A549 (cell line): ENCODE results near the gene CBFB. TPM values are rescaled to one million over a fixed set of nuclear protein-coding genes. Genes with fewer than 3 reads are reported as not detected.

ENCODE experiments used
- ATAC-seq, 2 experiments: fragments of 200-7000 bp in 1 of 2; fragments of >200 bp in 1 of 2; cut with Nextera tagmentation in 1 of 2; cut with Tn5 transposase in 1 of 2; 3 replicates each; pipeline versions ENCODE4 v1.8.0 to v1.9.1; 2018 to 2020; ENCODE audit warnings: mild to moderate bottlenecking in 1 of 2, moderate library complexity in 1 of 2
- CTCF ChIA-PET: fragments of 300-600 bp; sonication (Branson Sonifier 250); formaldehyde crosslinking; extraction: SDS; loops from one replicate; lab custom pipeline; 2021; ENCODE audit warnings: antibody characterized with exemption, inconsistent platforms; lab: Yijun Ruan, JAX
- POLR2A ChIA-PET: fragments of 350-600 bp; formaldehyde crosslinking; extraction: SDS; loops from one replicate; lab custom pipeline; 2021; ENCODE audit warnings: antibody characterized with exemption, inconsistent platforms; lab: Yijun Ruan, JAX
- DNase-seq, 2 experiments: peaks; one replicate each; pipeline versions ENCODE4 v3.0.0 to v3.0.0-alpha.2; 2011 to 2016; ENCODE audit warnings: low read depth in 1 of 2, low spot score in 1 of 2
- FAIRE-seq: peaks from 2 replicates; lab custom pipeline; 2011; peaks lifted over from hg19 to GRCh38; lab: Jason Lieb, UNC
- H3K27ac ChIP-seq, 2 experiments: fragments of >200 bp; sonication (Bioruptor Twin); formaldehyde crosslinking; 3 replicates each; pipeline ENCODE4 v1.5.1; 2016 to 2017
- H3K4me1 ChIP-seq: fragments of >200 bp; sonication (Bioruptor Twin); formaldehyde crosslinking; 3 replicates; pipeline ENCODE4 v1.6.1; 2016
- H3K4me2 ChIP-seq: fragments of >200 bp; sonication (Bioruptor Twin); formaldehyde crosslinking; 3 replicates; pipeline ENCODE4 v1.6.1; 2016
- H3K4me3 ChIP-seq: fragments of >200 bp; sonication (Bioruptor Twin); formaldehyde crosslinking; 3 replicates; pipeline ENCODE4 v1.5.1; 2016
- H3K9me3 ChIP-seq: fragments of >200 bp; sonication (Bioruptor Twin); formaldehyde crosslinking; 3 replicates; pipeline ENCODE4 v1.6.1; 2016
- BCL3 ChIP-seq: fragments of >200 bp; sonication (Bioruptor Twin); formaldehyde crosslinking; IDR thresholded peaks from 3 replicates; pipeline ENCODE4 v1.6.1; 2016
- CBX8 ChIP-seq: fragments of 200-600 bp; sonication (generic); IDR thresholded peaks from 2 replicates; pipeline ENCODE4 v1.6.1; 2016
- CEBPB ChIP-seq, 2 experiments: fragments of >200 bp in 1 of 2; sonication (Bioruptor Twin) in 1 of 2; formaldehyde crosslinking in 1 of 2; IDR thresholded peaks; 2 replicates each; pipeline ENCODE4 v1.6.1; 2012 to 2016
- CTCF ChIP-seq: fragments of >200 bp; sonication (Bioruptor Twin); formaldehyde crosslinking; IDR thresholded peaks from 3 replicates; pipeline ENCODE4 v1.5.1; 2016
- EHF ChIP-seq: fragments of 250-450 bp; sonication (Bioruptor Pico); IDR thresholded peaks from 2 replicates; pipeline ENCODE4 v1.5.0; 2020; ENCODE audit warnings: mild to moderate bottlenecking
- ELK1 ChIP-seq: fragments of 150-350 bp; IDR thresholded peaks from 2 replicates; pipeline ENCODE4 v1.6.1; 2014; ENCODE audit warnings: low read depth, mild to moderate bottlenecking, low read length
- FOSL2 ChIP-seq, 2 experiments: fragments of 450-650 bp in 1 of 2; fragments of >200 bp in 1 of 2; sonication (Bioruptor Twin) in 1 of 2; formaldehyde crosslinking; IDR thresholded peaks; 2 replicates each; pipeline versions ENCODE4 v1.5.0 to v1.6.1; 2016 to 2020; ENCODE audit warnings: mild to moderate bottlenecking in 1 of 2, moderate library complexity in 1 of 2
- FOXS1 ChIP-seq: fragments of 250-450 bp; sonication (Bioruptor Pico); IDR thresholded peaks from 2 replicates; pipeline ENCODE4 v1.5.0; 2020; ENCODE audit warnings: mild to moderate bottlenecking, moderate library complexity
- HES2 ChIP-seq: fragments of >200 bp; sonication (Bioruptor Twin); formaldehyde crosslinking; IDR thresholded peaks from 2 replicates; pipeline ENCODE4 v1.6.1; 2016
- HOXB13 ChIP-seq: fragments of 250-450 bp; sonication (Bioruptor Pico); IDR thresholded peaks from 2 replicates; pipeline ENCODE4 v1.5.0; 2020; ENCODE audit warnings: low read depth, mild to moderate bottlenecking, moderate library complexity
- HOXB5 ChIP-seq: fragments of 250-450 bp; sonication (Bioruptor Pico); IDR thresholded peaks from 2 replicates; pipeline ENCODE4 v1.5.0; 2020; ENCODE audit warnings: mild to moderate bottlenecking, moderate library complexity
- JUNB ChIP-seq: fragments of >200 bp; sonication (Bioruptor Twin); formaldehyde crosslinking; IDR thresholded peaks from 2 replicates; pipeline ENCODE4 v1.6.1; 2016
- MYC ChIP-seq: IDR thresholded peaks from 2 replicates; pipeline ENCODE4 v1.6.1; 2012; ENCODE audit warnings: mild to moderate bottlenecking, inconsistent platforms, low read length, improper control_type of control experiment, borderline replicate concordance
- NFE2L2 ChIP-seq: fragments of 150-350 bp; conservative IDR thresholded peaks from 2 replicates; pipeline ENCODE4 v1.6.1; 2014; ENCODE audit warnings: low read length
- NPAS2 ChIP-seq: fragments of 250-450 bp; sonication (Bioruptor Pico); IDR thresholded peaks from 2 replicates; pipeline ENCODE4 v1.8.0; 2022; ENCODE audit warnings: mild to moderate bottlenecking, moderate library complexity, borderline replicate concordance
- PHF8 ChIP-seq: fragments of 200-600 bp; sonication (generic); IDR thresholded peaks from 2 replicates; pipeline ENCODE4 v1.6.1; 2016; ENCODE audit warnings: low read depth, mild to moderate bottlenecking, antibody characterized with exemption, moderate library complexity, borderline replicate concordance
- POLR2AphosphoS2 ChIP-seq: conservative IDR thresholded peaks from 2 replicates; pipeline ENCODE4 v1.6.1; 2012; ENCODE audit warnings: low read length, improper control_type of control experiment, inconsistent platforms
- RAD21 ChIP-seq, 2 experiments: fragments of >200 bp in 1 of 2; sonication (Bioruptor Twin) in 1 of 2; formaldehyde crosslinking in 1 of 2; IDR thresholded peaks in 1 of 2; conservative IDR thresholded peaks in 1 of 2; 2 replicates in 1 of 2; 3 replicates in 1 of 2; pipeline ENCODE4 v1.6.1; 2012 to 2018; ENCODE audit warnings: inconsistent platforms in 1 of 2
- RNF2 ChIP-seq: fragments of 200-600 bp; sonication (generic); IDR thresholded peaks from 2 replicates; pipeline ENCODE4 v1.6.1; 2016; ENCODE audit warnings: low read depth, mild to moderate bottlenecking, antibody characterized with exemption, moderate library complexity, borderline replicate concordance
- SMC3 ChIP-seq: fragments of >200 bp; sonication (Bioruptor Twin); formaldehyde crosslinking; IDR thresholded peaks from 3 replicates; pipeline ENCODE4 v1.6.1; 2018; ENCODE audit warnings: inconsistent platforms
- SREBF2 ChIP-seq: fragments of 450-650 bp; IDR thresholded peaks from 2 replicates; pipeline ENCODE4 v1.6.1; 2014; ENCODE audit warnings: mild to moderate bottlenecking, moderate library complexity
- TFCP2L1 ChIP-seq: fragments of 250-450 bp; sonication (Bioruptor Pico); IDR thresholded peaks from 2 replicates; pipeline ENCODE4 v1.5.0; 2021; ENCODE audit warnings: mild to moderate bottlenecking
- USF2 ChIP-seq: fragments of 450-650 bp; IDR thresholded peaks from 2 replicates; pipeline ENCODE4 v1.6.1; 2014; ENCODE audit warnings: antibody characterized with exemption
- ZFP36 ChIP-seq: fragments of 450-650 bp; IDR thresholded peaks from 2 replicates; pipeline ENCODE4 v1.6.1; 2014; ENCODE audit warnings: borderline replicate concordance; ENCODE audit not compliant: partially characterized antibody
- ZNF302 ChIP-seq: fragments of 250-450 bp; sonication (Bioruptor Pico); IDR thresholded peaks from 2 replicates; pipeline ENCODE4 v1.9.0; 2021; ENCODE audit warnings: inconsistent platforms, mild to moderate bottlenecking, moderate library complexity
- WGBS: methylation state at CpG from one replicate; pipeline ENCODE4 v1.1.6; 2017; ENCODE audit errors: missing lambda C conversion rate; 5-methylcytosine and 5-hydroxymethylcytosine counted together
- polyA plus RNA-seq, 4 experiments: library from polyadenylated mRNA; depleted of rRNA in 3 of 4; stranded (reverse); fragments of >200 nt; fragmentation: RNase III in 1 of 4; extraction: RNeasy Plus Mini Kit Qiagen cat#74134 plus additional on column Dnase treatment in 1 of 4; gene quantifications; 2 replicates in 3 of 4; 3 replicates in 1 of 4; pipeline ENCODE4 v1.2.3, GENCODE V29; 2011 to 2017

The CBFB gene
- polyA plus RNA-seq, 2 of the 4 experiments (the other 2 are of a cell fraction), result 27.7 to 61.3 TPM

GRCh38 chr16:67142342-67142741 is 113.4 kb downstream of the CBFB start:
- ATAC-seq, result no peak
- no peak for TF ChIP-seq MYC
- TF ChIP-seq CEBPB (IDR thresholded peaks at IDR 0.05), result no peak
- no peak for TF ChIP-seq POLR2AphosphoS2
- TF ChIP-seq ELK1, result no peak
- TF ChIP-seq FOXS1, result no peak
- no peak for TF ChIP-seq PHF8
- TF ChIP-seq RAD21 (conservative IDR thresholded peaks at IDR 0.05 in 1 of 2, IDR thresholded peaks at IDR 0.05 in 1 of 2), result no peak
- TF ChIP-seq RNF2, result no peak
- no peak for TF ChIP-seq FOSL2 (IDR thresholded peaks at IDR 0.05)
- no peak for TF ChIP-seq FOSL2 (CRISPR knock-in tag; IDR thresholded peaks at IDR 0.05)
- TF ChIP-seq CBX8, result no peak
- TF ChIP-seq BCL3, result no peak
- TF ChIP-seq SREBF2, result no peak
- no peak for TF ChIP-seq NPAS2 (CRISPR knock-in tag)
- TF ChIP-seq NFE2L2, result no peak
- TF ChIP-seq HOXB5, result no peak
- TF ChIP-seq, all 56 proteins: peak for 0
- Histone ChIP-seq H3K4me1 (no peaks in the 10 kb centered on the region), H3K9me3 (no peaks in the 10 kb centered on the region), H3K4me2 (no peak overlapping the region), H3K27ac (no peak overlapping the region), H3K4me3 (no peak overlapping the region)
- 98% methylated on average over 7 of the region's 9 CpGs for WGBS
- ChIA-PET CTCF (interaction anchor here (0.8 to 15.6 kb wide), 3 partner anchors 10 to 18 kb away, joined by 3 to 193 read pairs (median 6); partner anchors contain the start of gene B3GNT9), POLR2A (no interaction called here)
- no peak for FAIRE-seq
- no peak for DNase-seq

- Histone ChIP-seq H3K4me1 (no peaks in the 10 kb centered on the region), H3K4me2 (no peak overlapping the region), H3K27ac (no peak overlapping the region), H3K4me3 (no peak overlapping the region), H3K9me3 (no peaks in the 10 kb centered on the region)
- FAIRE-seq (no peak), DNase-seq (no peak), ATAC-seq (no peak)
- TF ChIP-seq USF2 (no peak), TFCP2L1 (CRISPR knock-in tag) (no peak), SMC3 (no peak), ZNF302 (no peak), HES2 (no peak), CBX8 (no peak)
- WGBS, result 92% methylated on average over 2 of the region's 2 CpGs
- CTCF ChIA-PET, result interaction anchor here (1.0 to 15.6 kb wide), 9 partner anchors 9 to 250 kb away, joined by 3 to 193 read pairs (median 4); partner anchors contain the start of genes B3GNT9, FBXL8 and TRADD
- POLR2A ChIA-PET, result no interaction called here
Observed at GRCh38 chr16:67144943-67145342, 116.0 kb downstream of the CBFB start.

GRCh38 chr16:67145746-67146145 is 116.8 kb downstream of the CBFB start:
- WGBS, result 96% methylated on average over 2 of the region's 2 CpGs
- FAIRE-seq, result no peak
- no peak for DNase-seq
- H3K4me1 ChIP-seq, result no peaks in the 10 kb centered on the region
- H3K4me2 ChIP-seq, result no peak overlapping the region
- POLR2A ChIA-PET, result no interaction called here
- no peak overlapping the region for H3K27ac ChIP-seq
- H3K9me3 ChIP-seq, result no peaks in the 10 kb centered on the region
- TF ChIP-seq ZFP36, result no peak
- TF ChIP-seq EHF, result no peak
- TF ChIP-seq TFCP2L1 (CRISPR knock-in tag), result no peak
- TF ChIP-seq HOXB13 (CRISPR knock-in tag), result no peak
- TF ChIP-seq JUNB, result no peak
- TF ChIP-seq CTCF, result no peak
- TF ChIP-seq, all 56 proteins: peak for 0
- ATAC-seq, result no peak
- H3K4me3 ChIP-seq, result no peak overlapping the region
- CTCF ChIA-PET, result interaction anchor here (1.1 to 15.6 kb wide), 5 partner anchors 8 to 251 kb away, joined by 3 to 193 read pairs (median 4); partner anchors contain the start of gene B3GNT9
